Measurements from ENCODE around the gene CLDN9.

DNA sequence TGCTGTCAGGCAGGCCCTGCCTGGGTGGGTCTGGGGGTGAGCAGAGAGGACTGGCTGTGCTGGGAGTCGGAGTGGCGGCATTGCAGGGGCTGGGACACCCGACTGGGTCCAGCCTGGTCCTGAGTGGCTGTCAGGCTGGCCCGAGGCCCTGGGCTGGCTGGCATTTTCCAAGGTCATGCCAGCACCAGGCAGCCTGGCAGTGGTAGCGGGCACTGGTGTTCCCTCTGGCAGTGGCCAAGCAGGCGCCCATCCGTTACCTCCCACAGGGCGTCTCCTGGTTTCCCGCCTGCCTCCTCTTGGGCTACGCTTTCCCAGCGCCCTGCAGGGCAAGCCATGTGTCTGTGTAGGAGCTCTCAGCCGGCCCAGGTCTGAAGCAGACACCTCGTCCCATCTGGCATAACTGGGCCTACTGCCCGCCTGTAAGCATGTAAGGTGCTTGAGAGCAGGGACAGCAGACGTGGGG lies 26.8 kb upstream of the CLDN9 start:
- TF ChIP-seq, protein P1, sequence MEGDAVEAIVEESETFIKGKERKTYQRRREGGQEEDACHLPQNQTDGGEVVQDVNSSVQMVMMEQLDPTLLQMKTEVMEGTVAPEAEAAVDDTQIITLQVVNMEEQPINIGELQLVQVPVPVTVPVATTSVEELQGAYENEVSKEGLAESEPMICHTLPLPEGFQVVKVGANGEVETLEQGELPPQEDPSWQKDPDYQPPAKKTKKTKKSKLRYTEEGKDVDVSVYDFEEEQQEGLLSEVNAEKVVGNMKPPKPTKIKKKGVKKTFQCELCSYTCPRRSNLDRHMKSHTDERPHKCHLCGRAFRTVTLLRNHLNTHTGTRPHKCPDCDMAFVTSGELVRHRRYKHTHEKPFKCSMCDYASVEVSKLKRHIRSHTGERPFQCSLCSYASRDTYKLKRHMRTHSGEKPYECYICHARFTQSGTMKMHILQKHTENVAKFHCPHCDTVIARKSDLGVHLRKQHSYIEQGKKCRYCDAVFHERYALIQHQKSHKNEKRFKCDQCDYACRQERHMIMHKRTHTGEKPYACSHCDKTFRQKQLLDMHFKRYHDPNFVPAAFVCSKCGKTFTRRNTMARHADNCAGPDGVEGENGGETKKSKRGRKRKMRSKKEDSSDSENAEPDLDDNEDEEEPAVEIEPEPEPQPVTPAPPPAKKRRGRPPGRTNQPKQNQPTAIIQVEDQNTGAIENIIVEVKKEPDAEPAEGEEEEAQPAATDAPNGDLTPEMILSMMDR (tag by site-specific recombination; IDR thresholded peaks at IDR 0.05), result no peak
- no peak for TF ChIP-seq ZNF658 (tag by site-specific recombination; IDR thresholded peaks at IDR 0.05)
- TF ChIP-seq ZSCAN18 (tag by site-specific recombination; IDR thresholded peaks at IDR 0.05), result no peak
- no peak for TF ChIP-seq ZNF626 (tag by site-specific recombination; IDR thresholded peaks at IDR 0.05)
- no peak for TF ChIP-seq PBX3 (CRISPR knock-in tag; IDR thresholded peaks at IDR 0.05)
- no peak for TF ChIP-seq FEZF1 (tag by site-specific recombination; IDR thresholded peaks at IDR 0.05)
- TF ChIP-seq BCL11A (tag by site-specific recombination; IDR thresholded peaks at IDR 0.05; ENCODE audit: low read depth), result no peak
- TF ChIP-seq ZNF335 (tag by site-specific recombination; conservative IDR thresholded peaks at IDR 0.05), result no peak
- TF ChIP-seq ZNF391 (tag by site-specific recombination; IDR thresholded peaks at IDR 0.05; ENCODE audit: borderline replicate concordance, low read depth), result no peak
- no peak for TF ChIP-seq ZNF274 (IDR thresholded peaks at IDR 0.05; ENCODE audit: low read length)
- TF ChIP-seq ZNF274 (tag by site-specific recombination; IDR thresholded peaks at IDR 0.05; ENCODE audit: borderline replicate concordance), result no peak
- no peak for TF ChIP-seq TCF7L2 (IDR thresholded peaks at IDR 0.05; ENCODE audit: borderline replicate concordance, low read depth, low read length)

Data from HEK293 (cell line).